Measurements from ENCODE around the gene IRX4.

GRCh38 chr5:1885404-1885755, 2.7 kb upstream of the IRX4 start:
- TF ChIP-seq CTCF (conservative IDR thresholded peaks at IDR 0.05; ENCODE audit: low read depth in 2 of 2) (no peak), EZH2phosphoT487 (IDR thresholded peaks at IDR 0.05; ENCODE audit: unreplicated experiment) (no peak), ZNF114 (CRISPR knock-in tag; IDR thresholded peaks at IDR 0.05) (no peak), REST (IDR thresholded peaks at IDR 0.05; ENCODE audit: unreplicated experiment) (no peak), EZH2 (IDR thresholded peaks at IDR 0.05; ENCODE audit: low read depth, unreplicated experiment) (no peak), CREB1 (CRISPR knock-in tag; IDR thresholded peaks at IDR 0.05; ENCODE audit: low read depth) (no peak), POLR2AphosphoS5 (IDR thresholded peaks at IDR 0.05; ENCODE audit: low read depth) (no peak), ETS1 (IDR thresholded peaks at IDR 0.05) (no peak), NANOG (IDR thresholded peaks at IDR 0.05; ENCODE audit: borderline replicate concordance) (no peak), JUNB (IDR thresholded peaks at IDR 0.05; ENCODE audit: unreplicated experiment) (no peak), STAT1 (IDR thresholded peaks at IDR 0.05; ENCODE audit: unreplicated experiment) (no peak), ZNF331 (CRISPR knock-in tag; IDR thresholded peaks at IDR 0.05; ENCODE audit: low read depth) (no peak)

Data from GM23338 (cell line).